RWPE1 (cell line): ENCODE data around the gene MLXIP.
"Not testable (repeated sequence)": the region's sequence is repeated elsewhere in the genome, so short reads cannot be mapped to it uniquely, and the experiment has no call there.

Source experiments
- CTCF ChIA-PET: fragments of 350-600 bp; sonication (Branson Sonifier 250); formaldehyde crosslinking; extraction: SDS; loops from one replicate; lab custom pipeline; 2021; lab: Yijun Ruan, JAX
- POLR2A ChIA-PET: fragments of 400-600 bp; formaldehyde crosslinking; extraction: SDS; loops from one replicate; lab custom pipeline; 2020; ENCODE audit warnings: antibody characterized with exemption; ENCODE audit not compliant: low non-redundant PET; lab: Yijun Ruan, JAX
- DNase-seq: peaks from one replicate; pipeline ENCODE4 v3.0.0; 2012; ENCODE audit warnings: low spot score
- H3K27ac ChIP-seq: fragments of 450-650 bp; 2 replicates; pipeline ENCODE4 v1.5.1; 2017
- TF ChIP-seq, protein P1 (sequence below): fragments of 450-650 bp; conservative IDR thresholded peaks from 2 replicates; pipeline ENCODE4 v1.5.1; 2017; ENCODE audit warnings: low read depth, mild to moderate bottlenecking

MLXIP gene

DNA sequence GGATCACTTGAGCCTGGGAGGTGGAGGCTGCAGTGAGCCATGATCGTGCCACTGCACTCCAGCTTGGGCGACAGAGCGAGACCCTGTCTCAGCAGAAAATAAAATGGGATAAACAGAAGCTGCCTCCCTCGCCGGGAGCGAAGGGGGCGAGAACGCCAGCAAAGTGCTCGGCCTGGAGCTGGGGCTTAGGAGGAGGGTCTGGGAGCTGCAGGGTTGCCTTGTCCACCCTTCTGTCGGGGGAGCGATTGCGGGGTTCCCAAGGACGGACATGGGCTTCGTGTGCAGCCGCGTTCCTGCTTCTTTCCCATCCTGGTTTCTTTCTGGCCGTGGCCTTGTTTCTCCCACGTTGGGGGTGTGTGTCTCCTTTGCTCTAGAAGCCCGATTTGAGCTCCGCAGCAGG is 27.9 kb upstream of the MLXIP start:
- POLR2A ChIA-PET = no interaction called here
- TF ChIP-seq, protein P1, sequence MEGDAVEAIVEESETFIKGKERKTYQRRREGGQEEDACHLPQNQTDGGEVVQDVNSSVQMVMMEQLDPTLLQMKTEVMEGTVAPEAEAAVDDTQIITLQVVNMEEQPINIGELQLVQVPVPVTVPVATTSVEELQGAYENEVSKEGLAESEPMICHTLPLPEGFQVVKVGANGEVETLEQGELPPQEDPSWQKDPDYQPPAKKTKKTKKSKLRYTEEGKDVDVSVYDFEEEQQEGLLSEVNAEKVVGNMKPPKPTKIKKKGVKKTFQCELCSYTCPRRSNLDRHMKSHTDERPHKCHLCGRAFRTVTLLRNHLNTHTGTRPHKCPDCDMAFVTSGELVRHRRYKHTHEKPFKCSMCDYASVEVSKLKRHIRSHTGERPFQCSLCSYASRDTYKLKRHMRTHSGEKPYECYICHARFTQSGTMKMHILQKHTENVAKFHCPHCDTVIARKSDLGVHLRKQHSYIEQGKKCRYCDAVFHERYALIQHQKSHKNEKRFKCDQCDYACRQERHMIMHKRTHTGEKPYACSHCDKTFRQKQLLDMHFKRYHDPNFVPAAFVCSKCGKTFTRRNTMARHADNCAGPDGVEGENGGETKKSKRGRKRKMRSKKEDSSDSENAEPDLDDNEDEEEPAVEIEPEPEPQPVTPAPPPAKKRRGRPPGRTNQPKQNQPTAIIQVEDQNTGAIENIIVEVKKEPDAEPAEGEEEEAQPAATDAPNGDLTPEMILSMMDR = no peak

DNA sequence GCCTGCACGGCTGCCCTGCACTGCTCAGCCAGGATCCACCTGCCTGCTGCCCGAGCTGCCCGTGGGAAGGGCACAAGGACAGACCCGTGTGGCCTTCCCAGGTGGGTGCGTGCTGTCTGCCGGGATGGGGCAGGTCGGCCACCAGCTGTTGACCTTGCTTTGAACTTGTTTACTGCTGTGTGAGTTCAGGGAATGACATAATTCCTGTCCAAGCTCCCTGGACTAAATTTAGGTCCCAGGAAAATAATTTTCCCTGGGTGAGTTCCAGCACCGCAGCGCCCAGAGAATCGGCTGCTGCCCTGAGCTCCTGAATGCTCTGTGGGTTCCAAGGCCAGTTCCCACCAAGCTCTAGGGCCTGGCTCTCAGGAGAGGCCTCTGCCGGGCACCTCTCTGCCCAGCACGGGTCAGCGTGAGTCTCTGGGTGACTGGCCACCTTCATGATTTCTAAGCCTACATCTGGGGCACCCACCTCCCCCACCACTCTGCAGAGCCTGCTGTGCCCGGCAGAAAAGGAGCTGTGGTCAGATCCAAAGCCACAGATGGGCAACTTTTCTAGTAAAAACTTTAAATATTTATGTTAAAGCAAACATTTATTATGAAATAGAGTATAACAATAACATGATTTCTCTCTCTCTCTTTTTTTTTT is 27.2 kb upstream of the MLXIP start:
- DNase-seq = no peak
- ChIA-PET POLR2A (no interaction called here), CTCF (interaction anchor here (0.6 to 2.0 kb wide), 5 partner anchors 71 to 143 kb away, joined by 4 to 9 read pairs (median 4); no protein-coding TSS in a partner anchor)
- TF ChIP-seq, protein P1 = no peak
- H3K27ac ChIP-seq = peak overlapping the region; percentile 53

More for the DNA sequence above, 27.9 kb upstream of the MLXIP start:
- CTCF ChIA-PET = interaction anchor here (0.6 to 2.0 kb wide), 3 partner anchors 72 to 256 kb away, joined by 4 to 9 read pairs (median 7); no protein-coding TSS in a partner anchor
- H3K27ac ChIP-seq = peak overlapping the region; percentile 53
- DNase-seq = no peak

DNA sequence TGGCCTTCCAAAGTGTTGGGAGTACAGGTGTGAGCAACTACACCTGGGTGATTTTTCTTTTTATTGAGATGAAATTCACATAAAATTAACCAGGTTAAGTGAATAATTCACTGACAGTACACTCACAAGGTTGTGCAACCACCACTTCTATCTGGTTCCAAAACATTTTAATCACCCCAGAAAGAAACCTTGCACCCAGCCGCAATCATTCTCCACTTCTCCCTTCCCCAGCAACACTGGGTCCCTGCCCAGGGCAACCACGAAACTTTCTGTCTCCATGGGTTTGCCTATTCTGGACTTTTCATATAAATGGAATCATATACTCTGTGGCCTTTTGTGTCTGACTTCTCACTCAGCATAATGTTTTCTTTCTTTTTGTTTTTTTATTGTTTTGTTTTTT is 26.3 kb upstream of the MLXIP start:
- no peak overlapping the region for H3K27ac ChIP-seq
- CTCF ChIA-PET = interaction anchor here (1.2 to 2.0 kb wide), 2 partner anchors 70 to 71 kb away, joined by 4 to 9 read pairs; no protein-coding TSS in a partner anchor

DNA sequence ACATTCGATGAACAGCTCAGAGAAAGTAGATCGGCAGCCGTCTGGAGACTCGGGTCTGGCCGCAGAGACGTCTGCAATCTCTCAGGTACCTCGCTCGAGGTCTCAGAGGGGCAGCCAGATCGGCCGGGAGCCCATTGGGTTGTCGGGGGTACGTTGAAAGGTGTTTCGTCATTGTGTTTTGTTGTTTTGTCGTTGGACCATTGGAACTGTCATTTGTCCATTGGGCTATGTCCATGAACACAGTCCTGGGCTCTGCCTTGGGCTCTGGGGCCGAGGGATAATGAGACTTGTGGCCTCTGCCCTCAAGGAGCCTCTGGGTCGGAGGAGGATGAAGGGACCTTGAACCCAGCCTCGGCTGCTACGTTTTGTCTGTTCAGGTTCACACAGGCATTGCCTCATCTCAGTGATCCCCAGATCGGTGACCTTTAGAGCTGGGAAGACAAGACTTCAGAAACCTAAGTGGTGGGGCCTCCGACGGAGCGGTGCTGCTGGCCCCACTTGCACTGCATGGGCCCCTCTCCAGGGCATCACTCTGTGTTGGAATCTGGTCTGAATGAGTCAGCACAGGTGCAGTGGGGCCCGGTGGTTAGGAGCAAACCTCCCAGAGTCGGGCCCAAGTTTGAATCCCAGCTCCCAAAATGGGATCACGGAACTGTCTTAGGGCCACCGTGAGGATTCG is 23.6 kb upstream of the MLXIP start:
- TF ChIP-seq, protein P1 = no peak
- POLR2A ChIA-PET = no interaction called here
- CTCF ChIA-PET = interaction anchor here (0.5 to 2.0 kb wide), 12 partner anchors 8 to 170 kb away, joined by 3 to 17 read pairs (median 4); no protein-coding TSS in a partner anchor
- H3K27ac ChIP-seq = peak overlapping the region; percentile 56
- DNase-seq = no peak

More for the DNA sequence above, 26.3 kb upstream of the MLXIP start:
- DNase-seq = no peak
- POLR2A ChIA-PET = no interaction called here
- TF ChIP-seq, protein P1 = no peak

DNA sequence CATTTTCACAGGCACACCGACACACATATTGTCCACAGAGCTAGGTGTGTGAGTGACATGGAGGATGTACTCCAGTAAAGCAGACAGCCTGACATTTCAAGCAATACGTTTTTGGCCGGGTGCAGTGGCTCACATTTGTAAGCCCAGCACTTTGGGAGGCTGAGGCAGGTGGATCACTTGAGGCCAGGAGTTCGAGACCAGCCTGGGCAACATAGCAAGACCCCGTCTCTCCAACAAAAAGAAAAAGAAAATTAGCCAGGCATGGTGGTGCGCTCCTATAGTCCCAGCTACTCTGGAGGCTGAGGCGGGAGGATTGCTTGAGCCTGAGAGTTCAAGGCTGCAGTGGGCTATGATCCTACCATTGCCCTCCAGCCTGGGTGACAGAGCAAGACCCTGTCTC is 22.1 kb upstream of the MLXIP start:
- DNase-seq, POLR2A ChIA-PET: not testable (repeated sequence)
- peak overlapping the region; percentile 25 for H3K27ac ChIP-seq
- CTCF ChIA-PET = interaction anchor here (0.6 to 1.0 kb wide), 2 partner anchors 67 to 159 kb away, joined by 5 to 8 read pairs; no protein-coding TSS in a partner anchor

DNA sequence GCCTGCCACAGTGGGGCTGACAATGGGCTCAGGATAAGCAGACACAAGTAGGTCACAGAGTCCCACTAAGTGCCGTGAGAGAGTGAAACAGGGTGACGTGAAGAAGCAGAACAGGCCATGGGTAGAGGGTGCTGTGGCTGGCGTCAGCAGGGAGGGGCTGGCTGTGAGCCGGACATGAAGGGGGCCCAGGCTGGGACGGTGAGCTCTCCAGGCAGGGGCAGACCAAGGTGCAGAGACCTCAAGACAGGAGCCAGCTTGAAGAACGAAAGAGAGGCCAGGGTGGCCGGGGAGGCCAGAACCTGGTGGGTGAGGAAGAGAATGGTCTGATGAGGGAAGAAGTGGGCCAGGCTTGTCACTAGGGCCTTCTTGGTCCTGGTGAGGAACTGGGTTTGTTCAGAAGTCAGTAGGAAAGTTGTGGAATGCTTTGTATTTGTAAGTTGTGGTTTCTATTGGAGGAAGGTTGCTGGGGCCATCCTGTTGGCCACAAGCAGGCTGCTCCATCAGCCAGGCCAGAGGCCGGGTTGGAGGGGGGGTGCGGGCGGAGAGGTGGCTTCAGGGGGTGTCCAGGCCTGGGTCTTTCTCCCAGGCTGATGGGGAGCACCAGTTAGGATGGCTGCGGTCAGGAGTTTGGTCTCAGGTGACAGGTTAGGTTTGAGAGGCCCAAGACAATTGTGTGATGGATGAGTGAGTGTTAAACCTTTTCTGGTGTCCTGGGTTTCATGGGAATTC is 21.4 kb upstream of the MLXIP start:
- DNase-seq = no peak
- CTCF ChIA-PET = interaction anchor here (0.6 kb wide), 1 partner anchor 102 kb away, joined by 4 read pairs; no protein-coding TSS in a partner anchor
- POLR2A ChIA-PET = no interaction called here
- H3K27ac ChIP-seq = peak overlapping the region; percentile 25
- TF ChIP-seq, protein P1 = no peak
